AG04449 (cell line): ENCODE measurements around the gene EIPR1.

Experiments
- CTCF ChIA-PET: fragments of 350-600 bp; formaldehyde crosslinking; extraction: SDS; loops from one replicate; lab custom pipeline; 2021; ENCODE audit warnings: antibody characterized with exemption; lab: Yijun Ruan, JAX
- POLR2A ChIA-PET: fragments of 400-600, 350-600 bp; formaldehyde crosslinking; extraction: SDS; loops from one replicate; lab custom pipeline; 2020; ENCODE audit warnings: antibody characterized with exemption, inconsistent platforms; lab: Yijun Ruan, JAX
- DNase-seq: peaks from one replicate; pipeline ENCODE4 v3.0.0-alpha.2; 2010; ENCODE audit warnings: low read depth, low spot score
- H3K4me3 ChIP-seq: 2 replicates; pipeline ENCODE4 v1.5.1; 2011; ENCODE audit warnings: low read depth, mild to moderate bottlenecking, control low read depth, low read length
- TF ChIP-seq, protein P1 (sequence below): IDR thresholded peaks from one replicate; pipeline ENCODE4 v1.5.1; 2011; ENCODE audit warnings: mild to moderate bottlenecking, moderate library complexity, low read length, control low read depth, inconsistent platforms; ENCODE audit not compliant: insufficient read depth; ENCODE audit errors: missing control alignments

Gene EIPR1

DNA sequence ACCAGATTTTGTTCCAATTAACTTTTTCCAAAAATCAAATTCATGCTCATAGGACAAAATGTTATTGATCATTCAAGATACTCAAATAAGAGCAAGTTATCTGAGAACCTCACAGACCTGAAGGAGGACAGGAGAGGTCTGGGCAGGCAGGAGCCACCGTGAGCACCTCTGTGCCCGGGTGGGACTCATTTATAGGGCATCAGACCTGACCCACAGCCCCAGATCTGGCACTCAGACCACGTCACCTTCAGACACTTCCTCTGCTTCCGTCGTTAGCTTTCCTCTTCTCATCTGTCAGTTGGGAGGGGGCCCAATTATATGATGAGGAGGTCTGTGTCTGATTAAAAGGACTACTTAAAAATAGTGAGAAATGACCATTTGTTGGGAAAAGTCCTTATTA is 169.4 kb downstream of the EIPR1 start:
- H3K4me3 ChIP-seq = no peak overlapping the region
- CTCF ChIA-PET = interaction anchor here (1.5 kb wide), 1 partner anchor 94 kb away, joined by 3 read pairs; no protein-coding TSS in a partner anchor
- no peak for DNase-seq
- POLR2A ChIA-PET = no interaction called here
- TF ChIP-seq, protein P1, sequence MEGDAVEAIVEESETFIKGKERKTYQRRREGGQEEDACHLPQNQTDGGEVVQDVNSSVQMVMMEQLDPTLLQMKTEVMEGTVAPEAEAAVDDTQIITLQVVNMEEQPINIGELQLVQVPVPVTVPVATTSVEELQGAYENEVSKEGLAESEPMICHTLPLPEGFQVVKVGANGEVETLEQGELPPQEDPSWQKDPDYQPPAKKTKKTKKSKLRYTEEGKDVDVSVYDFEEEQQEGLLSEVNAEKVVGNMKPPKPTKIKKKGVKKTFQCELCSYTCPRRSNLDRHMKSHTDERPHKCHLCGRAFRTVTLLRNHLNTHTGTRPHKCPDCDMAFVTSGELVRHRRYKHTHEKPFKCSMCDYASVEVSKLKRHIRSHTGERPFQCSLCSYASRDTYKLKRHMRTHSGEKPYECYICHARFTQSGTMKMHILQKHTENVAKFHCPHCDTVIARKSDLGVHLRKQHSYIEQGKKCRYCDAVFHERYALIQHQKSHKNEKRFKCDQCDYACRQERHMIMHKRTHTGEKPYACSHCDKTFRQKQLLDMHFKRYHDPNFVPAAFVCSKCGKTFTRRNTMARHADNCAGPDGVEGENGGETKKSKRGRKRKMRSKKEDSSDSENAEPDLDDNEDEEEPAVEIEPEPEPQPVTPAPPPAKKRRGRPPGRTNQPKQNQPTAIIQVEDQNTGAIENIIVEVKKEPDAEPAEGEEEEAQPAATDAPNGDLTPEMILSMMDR = no peak

DNA sequence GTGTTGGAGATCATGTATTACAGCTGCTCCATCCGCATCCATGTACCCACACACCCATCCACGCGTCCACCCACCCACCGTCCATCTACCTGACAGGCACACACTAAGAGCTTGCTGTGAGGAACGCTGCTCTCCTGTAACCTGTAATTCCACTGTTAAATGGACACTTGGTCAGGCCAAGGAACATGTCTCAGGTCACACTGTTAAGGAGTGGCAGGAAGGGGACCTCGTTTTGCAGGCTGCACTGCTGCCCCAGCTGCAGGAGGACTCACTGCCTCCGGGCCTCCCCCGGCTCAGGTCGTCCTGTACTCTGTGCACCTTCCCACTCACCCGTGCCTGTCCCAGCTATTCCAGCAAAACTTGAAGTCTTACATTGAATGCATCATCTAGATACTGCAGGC is 170.5 kb downstream of the EIPR1 start:
- TF ChIP-seq, protein P1 = no peak

DNA sequence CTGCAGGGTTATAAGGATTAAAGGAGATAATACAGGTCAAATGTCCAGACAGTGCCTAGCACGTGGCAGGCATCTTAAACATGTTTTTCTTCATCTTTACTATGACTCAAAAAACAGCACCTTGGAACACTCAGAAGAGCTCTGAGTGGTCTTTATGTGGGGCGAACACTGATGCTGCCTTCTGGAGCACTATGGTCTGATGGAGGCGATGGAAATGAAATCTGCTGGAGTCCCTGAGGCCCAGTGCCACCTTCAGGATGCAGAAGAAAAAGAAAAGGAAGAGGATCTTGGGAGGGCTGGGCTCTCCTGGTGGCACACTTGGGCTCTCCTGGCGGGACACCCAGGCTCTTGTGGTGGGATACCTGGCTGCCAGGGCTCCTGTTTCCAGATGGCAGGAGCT is 171.8 kb downstream of the EIPR1 start:
- POLR2A ChIA-PET = no interaction called here
- CTCF ChIA-PET = no interaction called here
- no peak for DNase-seq
- TF ChIP-seq, protein P1 = no peak
- H3K4me3 ChIP-seq = no peak overlapping the region

More for the DNA sequence above, 170.5 kb downstream of the EIPR1 start:
- POLR2A ChIA-PET = no interaction called here
- DNase-seq = no peak
- CTCF ChIA-PET = interaction anchor here (1.5 kb wide), 1 partner anchor 95 kb away, joined by 3 read pairs; no protein-coding TSS in a partner anchor
- no peak overlapping the region for H3K4me3 ChIP-seq

DNA sequence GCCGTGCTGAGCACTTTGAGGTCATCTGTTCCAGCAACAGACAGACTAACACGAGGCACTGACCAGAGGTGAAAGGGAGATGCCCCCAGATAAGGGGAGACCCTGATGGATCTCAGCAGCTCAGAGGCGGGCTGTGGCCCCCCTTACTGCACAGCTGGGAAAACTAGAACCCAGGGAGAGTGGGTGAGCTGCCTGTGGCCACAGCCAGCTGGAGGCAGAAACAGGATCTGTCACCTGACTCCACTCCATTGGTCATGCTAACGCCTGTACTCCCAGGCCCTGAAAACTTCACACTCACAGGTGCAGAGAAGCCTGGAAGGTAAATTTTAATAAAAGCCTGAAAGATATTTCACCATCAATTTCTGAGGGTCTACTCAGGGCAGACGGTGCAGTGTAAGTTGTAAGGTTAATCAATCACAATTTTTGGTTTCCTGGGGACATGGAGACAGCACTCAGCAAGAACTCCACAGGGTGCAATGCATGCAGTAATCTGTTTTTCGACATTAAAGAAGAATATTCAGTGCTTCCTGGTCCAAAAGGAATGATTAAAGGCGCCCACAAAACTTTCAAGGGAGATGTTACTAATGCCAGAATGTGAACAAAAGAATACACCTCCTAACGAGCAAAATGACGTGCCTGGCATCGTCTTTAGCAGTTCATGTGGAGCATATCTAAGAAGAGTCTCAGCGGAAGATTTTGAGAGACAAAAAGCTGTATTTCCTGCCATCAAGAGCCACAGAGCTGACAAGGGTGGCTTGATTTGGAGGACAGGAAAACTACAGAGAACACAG is 173.4 kb downstream of the EIPR1 start:
- no peak overlapping the region for H3K4me3 ChIP-seq
- TF ChIP-seq, protein P1 = no peak
- POLR2A ChIA-PET = no interaction called here
- CTCF ChIA-PET = no interaction called here
- no peak for DNase-seq

DNA sequence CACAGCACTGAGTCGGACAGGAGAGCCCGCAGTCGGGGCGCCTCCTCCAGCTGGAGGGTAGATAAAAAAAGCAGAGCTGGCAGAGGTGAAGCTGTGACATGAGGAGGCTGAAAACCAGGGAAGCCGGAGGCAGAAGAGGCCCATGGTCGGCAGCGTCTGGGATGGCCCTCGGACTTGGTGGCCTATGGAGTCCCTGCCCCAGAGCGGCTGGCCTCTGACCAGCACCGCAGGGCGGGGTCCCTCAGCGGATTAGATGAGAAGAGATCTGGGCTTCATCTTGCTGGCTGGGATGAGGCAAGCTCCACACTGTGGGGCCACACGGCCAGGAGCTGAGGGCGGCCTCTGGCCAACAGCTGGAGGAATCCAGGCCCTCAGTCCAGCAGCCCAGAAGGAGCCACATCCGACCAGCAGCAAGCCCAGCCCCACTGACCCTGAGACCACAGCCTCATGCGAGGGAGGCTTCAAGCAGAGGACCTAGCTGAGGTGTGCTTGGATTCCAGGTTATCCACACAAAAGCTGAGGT is 174.1 kb downstream of the EIPR1 start:
- CTCF ChIA-PET = no interaction called here
- H3K4me3 ChIP-seq = no peak overlapping the region
- POLR2A ChIA-PET = no interaction called here
- no peak for DNase-seq
- TF ChIP-seq, protein P1 = no peak

DNA sequence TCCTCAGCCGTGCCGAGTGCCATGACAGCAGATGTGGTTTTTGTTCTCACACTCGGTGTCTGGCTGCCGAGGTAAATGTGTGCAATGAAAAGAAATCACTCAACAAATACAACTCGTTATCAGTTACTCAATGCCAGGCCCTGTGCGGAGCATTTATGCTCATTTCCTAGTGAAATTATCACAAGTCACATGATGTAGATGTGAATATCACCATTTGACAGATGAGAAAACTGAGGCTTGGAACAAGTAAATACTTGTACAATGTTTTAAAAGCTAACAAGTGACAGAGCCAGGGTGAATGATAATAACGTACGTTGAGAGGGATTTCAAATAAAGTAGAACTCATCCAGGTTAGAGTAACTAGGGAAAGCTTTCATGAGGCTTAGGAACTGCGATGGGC is 174.7 kb downstream of the EIPR1 start:
- DNase-seq = no peak
- ChIA-PET POLR2A (no interaction called here), CTCF (no interaction called here)
- TF ChIP-seq, protein P1 = no peak
- H3K4me3 ChIP-seq = no peak overlapping the region
